ENCODE measurements around the gene NADSYN1. TPM values are rescaled to one million over a fixed set of nuclear protein-coding genes. Genes with fewer than 3 reads are reported as not detected.

Gene NADSYN1
- total RNA-seq = 100 to 1,000 TPM; 112 to 210 (median 141) TPM
- long read RNA-seq, donor 1, transcript NADSYN1-201 (21 exons, 2,773 nt) = major isoform, 44 of 76 reads
- long read RNA-seq, donor 1, partial matches to known transcripts = 11 of 76 reads
- long read RNA-seq, donor 1, other reads (novel, unspliced or antisense) = 19 of 76 reads
- long read RNA-seq, donor 2, transcript NADSYN1-201 (21 exons, 2,773 nt) = major isoform, 32 of 48 reads
- long read RNA-seq, donor 2, partial matches to known transcripts = 7 of 48 reads
- long read RNA-seq, donor 2, other reads (novel, unspliced or antisense) = 7 of 48 reads

DNA sequence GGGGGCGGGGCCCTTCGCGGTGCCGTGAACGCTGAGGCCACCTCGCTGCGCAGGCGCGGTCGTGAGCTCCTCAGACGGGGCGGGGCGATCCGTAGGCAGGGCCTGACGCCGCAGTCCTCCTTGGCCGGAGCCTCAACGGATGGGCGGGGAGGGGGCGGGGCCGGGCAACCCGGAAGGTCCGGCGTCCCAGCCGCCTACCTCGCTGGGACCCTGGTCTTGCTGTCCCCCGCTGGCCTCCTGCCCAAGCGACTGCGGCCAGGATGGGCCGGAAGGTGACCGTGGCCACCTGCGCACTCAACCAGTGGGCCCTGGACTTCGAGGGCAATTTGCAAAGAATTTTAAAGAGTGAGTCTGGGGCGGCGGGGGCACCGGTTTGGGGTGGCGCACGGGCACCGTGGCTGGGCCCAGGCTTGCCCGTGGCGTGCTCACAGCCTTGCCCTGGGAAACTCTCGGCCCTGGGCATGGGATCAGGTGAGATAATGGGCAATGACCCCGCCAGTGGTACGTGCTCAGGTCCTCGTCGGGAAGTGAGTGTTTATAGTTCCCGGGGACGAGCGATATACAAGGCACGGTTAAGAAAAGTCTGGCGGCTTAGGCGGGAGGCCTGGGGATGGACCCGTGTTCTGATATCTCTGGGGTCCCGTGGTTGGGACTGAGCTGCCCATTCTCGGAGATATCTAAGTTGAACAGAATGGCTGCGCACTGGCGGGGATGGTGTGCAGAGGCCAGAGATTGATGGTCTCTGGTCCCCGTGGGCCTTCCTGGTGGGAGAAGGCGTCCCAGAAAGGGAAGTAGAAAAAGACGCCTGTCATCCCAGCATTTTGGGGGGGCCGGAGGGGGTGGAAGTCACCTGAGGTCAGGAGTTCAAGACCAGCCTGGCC is at the start of gene NADSYN1:
Gene NADSYN1, plus strand, starts transcription at position 167 of the 881 bp plus-strand sequence. Its CDS starts 94 bp downstream, at position 261.
- peaks cover 21% of the 10 kb centered on the region for H3K4me1 ChIP-seq (ENCODE audit: low read depth)
- peak within 1 kb of the TSS; percentile 37 for H3K4me3 ChIP-seq
- TF ChIP-seq, protein P1, sequence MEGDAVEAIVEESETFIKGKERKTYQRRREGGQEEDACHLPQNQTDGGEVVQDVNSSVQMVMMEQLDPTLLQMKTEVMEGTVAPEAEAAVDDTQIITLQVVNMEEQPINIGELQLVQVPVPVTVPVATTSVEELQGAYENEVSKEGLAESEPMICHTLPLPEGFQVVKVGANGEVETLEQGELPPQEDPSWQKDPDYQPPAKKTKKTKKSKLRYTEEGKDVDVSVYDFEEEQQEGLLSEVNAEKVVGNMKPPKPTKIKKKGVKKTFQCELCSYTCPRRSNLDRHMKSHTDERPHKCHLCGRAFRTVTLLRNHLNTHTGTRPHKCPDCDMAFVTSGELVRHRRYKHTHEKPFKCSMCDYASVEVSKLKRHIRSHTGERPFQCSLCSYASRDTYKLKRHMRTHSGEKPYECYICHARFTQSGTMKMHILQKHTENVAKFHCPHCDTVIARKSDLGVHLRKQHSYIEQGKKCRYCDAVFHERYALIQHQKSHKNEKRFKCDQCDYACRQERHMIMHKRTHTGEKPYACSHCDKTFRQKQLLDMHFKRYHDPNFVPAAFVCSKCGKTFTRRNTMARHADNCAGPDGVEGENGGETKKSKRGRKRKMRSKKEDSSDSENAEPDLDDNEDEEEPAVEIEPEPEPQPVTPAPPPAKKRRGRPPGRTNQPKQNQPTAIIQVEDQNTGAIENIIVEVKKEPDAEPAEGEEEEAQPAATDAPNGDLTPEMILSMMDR (IDR thresholded peaks at IDR 0.05) = no peak
- H3K36me3 ChIP-seq (ENCODE audit: low read depth) = peaks cover 10% of the 10 kb centered on the region
- intact Hi-C loops (cut with DNase I, micrococcal nuclease) = no loop called here
- H3K9me3 ChIP-seq = no peaks in the 10 kb centered on the region
- peak; percentile 85 for ATAC-seq
- DNase-seq = peak; percentile 99

DNA sequence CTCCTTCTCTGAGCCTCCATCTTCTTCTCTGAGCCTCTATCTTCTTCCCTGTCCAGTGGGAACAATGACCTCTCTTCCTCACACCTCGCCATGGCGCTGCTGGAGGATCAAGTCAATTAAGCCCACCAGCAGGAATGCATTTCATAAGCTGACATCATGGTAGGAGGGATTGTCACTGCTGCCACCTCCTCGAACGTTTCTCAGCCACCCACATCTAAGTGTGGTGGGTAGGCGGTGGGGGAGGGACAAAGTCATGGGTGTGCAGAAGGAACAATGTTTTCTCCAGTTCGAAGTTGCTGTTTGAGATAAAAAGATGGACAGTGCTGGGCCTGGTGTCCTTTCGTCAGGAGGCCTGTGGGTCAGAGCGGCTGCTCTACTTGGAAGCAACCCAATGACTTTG is 48.8 kb upstream of the NADSYN1 start:
- no peak overlapping the region for H3K4me3 ChIP-seq
- TF ChIP-seq, protein P1 (IDR thresholded peaks at IDR 0.05) = no peak
- intact Hi-C loops (cut with DNase I, micrococcal nuclease) = no loop called here

DNA sequence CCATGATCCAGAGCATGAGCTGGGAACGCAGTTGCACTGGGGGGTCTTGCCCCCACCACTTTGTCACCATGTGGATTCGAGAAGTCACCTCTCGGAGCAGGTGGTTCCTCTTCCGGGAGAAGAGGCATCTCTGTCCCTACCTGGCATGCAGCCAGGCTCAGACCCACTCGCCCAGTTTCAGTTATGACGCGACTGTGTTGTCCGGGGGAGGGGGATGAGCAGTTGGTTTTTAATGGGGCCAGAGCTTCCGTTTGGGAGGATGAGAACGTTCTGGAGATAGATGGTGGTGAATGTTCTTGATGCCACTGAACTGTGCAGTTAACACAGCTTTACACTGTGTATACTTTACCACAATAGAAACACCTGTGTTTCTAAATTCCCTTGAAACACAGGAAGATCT is 46.3 kb upstream of the NADSYN1 start:
- DNase-seq (no peak), ATAC-seq (no peak)
- intact Hi-C loops (cut with DNase I, micrococcal nuclease) = no loop called here
- H3K4me3 ChIP-seq = no peak overlapping the region
- TF ChIP-seq, protein P1 (IDR thresholded peaks at IDR 0.05) = no peak
- no peaks in the 10 kb centered on the region for H3K9me3 ChIP-seq
- H3K4me1 ChIP-seq (ENCODE audit: low read depth) = no peaks in the 10 kb centered on the region
- no peaks in the 10 kb centered on the region for H3K36me3 ChIP-seq (ENCODE audit: low read depth)

More for the DNA sequence above, 48.8 kb upstream of the NADSYN1 start:
- Histone ChIP-seq H3K36me3 (ENCODE audit: low read depth) (no peaks in the 10 kb centered on the region), H3K4me1 (ENCODE audit: low read depth) (no peaks in the 10 kb centered on the region), H3K9me3 (no peaks in the 10 kb centered on the region)
- ATAC-seq = no peak
- no peak for DNase-seq

DNA sequence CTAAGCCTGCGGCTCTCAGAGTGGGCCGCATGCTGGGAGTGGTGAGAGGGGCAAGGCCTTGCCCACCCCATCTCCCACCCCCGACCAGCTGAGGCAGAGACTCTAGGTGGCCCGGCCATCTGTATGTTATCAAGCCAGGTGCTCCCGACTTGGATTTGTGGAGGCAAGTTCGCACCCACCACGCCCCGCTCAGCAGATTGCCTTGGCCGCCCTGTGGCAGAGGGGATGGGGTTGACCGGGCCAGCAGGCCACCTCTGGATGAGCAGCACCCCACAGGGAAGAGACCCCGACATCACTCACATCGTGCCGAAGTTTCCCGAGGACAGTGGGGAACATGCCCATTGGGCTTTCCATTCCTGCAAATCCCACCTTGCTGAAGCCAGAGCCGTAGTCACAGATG is 45.6 kb upstream of the NADSYN1 start:
- no peaks in the 10 kb centered on the region for H3K36me3 ChIP-seq (ENCODE audit: low read depth)
- intact Hi-C loops (cut with DNase I, micrococcal nuclease) = no loop called here
- DNase-seq (no peak), ATAC-seq (no peak)
- TF ChIP-seq, protein P1 (IDR thresholded peaks at IDR 0.05) = no peak
- no peaks in the 10 kb centered on the region for H3K9me3 ChIP-seq
- H3K4me1 ChIP-seq (ENCODE audit: low read depth) = no peaks in the 10 kb centered on the region
- no peak overlapping the region for H3K4me3 ChIP-seq

DNA sequence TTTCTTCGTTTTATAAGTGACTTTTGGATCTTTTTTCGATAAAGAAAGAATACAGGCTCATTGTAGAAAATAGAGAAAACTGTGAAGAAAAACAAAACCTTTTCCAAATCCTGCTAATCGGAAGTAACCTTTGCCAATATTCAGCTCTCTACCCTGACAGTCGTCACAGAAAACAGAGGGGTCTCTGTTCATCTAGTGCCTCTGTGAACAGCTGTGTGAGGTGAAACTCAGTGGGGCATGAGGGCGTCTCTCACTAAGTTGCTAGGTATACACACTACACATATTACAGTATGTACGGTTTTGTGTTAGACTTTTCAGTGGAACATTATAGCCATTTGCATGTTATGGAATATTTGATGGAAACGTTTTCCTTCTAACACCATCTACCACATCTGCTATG is 44.2 kb upstream of the NADSYN1 start:
- intact Hi-C loops (cut with DNase I, micrococcal nuclease) = no loop called here
- DNase-seq (no peak), ATAC-seq (no peak)

More for the DNA sequence above, 44.2 kb upstream of the NADSYN1 start:
- H3K4me1 ChIP-seq (ENCODE audit: low read depth) = no peaks in the 10 kb centered on the region
- H3K4me3 ChIP-seq = no peak overlapping the region
- no peaks in the 10 kb centered on the region for H3K9me3 ChIP-seq
- H3K36me3 ChIP-seq (ENCODE audit: low read depth) = no peaks in the 10 kb centered on the region
- TF ChIP-seq, protein P1 (IDR thresholded peaks at IDR 0.05) = no peak
